Prostate gland (tissue), 2 donors: Measurements from ENCODE around the gene TAF3.

Source experiments
- CTCF ChIP-seq, 4 experiments: fragments of 200-600 bp in 2 of 4; fragments of 450-650 bp in 2 of 4; sonication (generic) in 2 of 4; IDR thresholded peaks; 1 replicate in 3 of 4; 2 replicates in 1 of 4; pipeline ENCODE4 v1.5.1; 2016 to 2019; ENCODE audit warnings: antibody characterized with exemption in 4 of 4, mild to moderate bottlenecking in 2 of 4, moderate library complexity in 2 of 4
- POLR2AphosphoS5 ChIP-seq: sonication (generic); formaldehyde crosslinking; IDR thresholded peaks from one replicate; pipeline ENCODE4 v1.6.1; 2017; ENCODE audit warnings: antibody characterized with exemption

GRCh38 chr10:7944215-7944480 is 125.8 kb downstream of the TAF3 start:
- no peak for TF ChIP-seq POLR2AphosphoS5
- no peak for TF ChIP-seq CTCF (IDR thresholded peaks at IDR 0.05)
